Thyroid gland (tissue), 4 donors: ENCODE results near the gene DLGAP1.
A peak's percentile ranks its signal among the peaks of the same experiment; 100 is the strongest.

Experiments
- CTCF ChIP-seq, 6 experiments: fragments of 200-600 bp in 3 of 6; fragments of 450-650 bp in 3 of 6; sonication (generic) in 3 of 6; IDR thresholded peaks; one replicate each; pipeline ENCODE4 v1.5.1; 2016 to 2019; ENCODE audit warnings: antibody characterized with exemption in 6 of 6, mild to moderate bottlenecking in 2 of 6, inconsistent platforms in 1 of 6, moderate library complexity in 1 of 6
- POLR2A ChIP-seq, 2 donors: fragments of 450-650 bp; IDR thresholded peaks; one replicate each; pipeline ENCODE4 v1.6.1; 2017; ENCODE audit warnings: antibody characterized with exemption in 2 of 2, mild to moderate bottlenecking in 2 of 2, moderate library complexity in 1 of 2

- TF ChIP-seq CTCF (IDR thresholded peaks at IDR 0.05) (no peak), POLR2A (IDR thresholded peaks at IDR 0.05) (peak in 1 of 2 donors; percentile 39)
Measured at GRCh38 chr18:3603421-3604234, 851.5 kb downstream of the DLGAP1 start.
